Transverse colon (tissue), 4 donors: Measurements from ENCODE around the gene CCDC68. TPM values are rescaled to one million over a fixed set of nuclear protein-coding genes. Genes with fewer than 3 reads are reported as not detected.

ENCODE experiments used
- DNase-seq: peaks from one replicate; pipeline ENCODE4 v3.0.0-alpha.2; 2019
- H3K27ac ChIP-seq, 4 donors: fragments of 200-600 bp; sonication (generic); 2 replicates each; pipeline ENCODE4 v1.5.1; 2016 to 2018; ENCODE audit warnings: inconsistent platforms in 4 of 4
- H3K27me3 ChIP-seq: fragments of 200-600 bp; sonication (generic); 2 replicates; pipeline ENCODE4 v1.5.1; 2017; ENCODE audit warnings: inconsistent platforms
- H3K36me3 ChIP-seq, 4 donors: fragments of 200-600 bp; sonication (generic); 2 replicates each; pipeline ENCODE4 v1.5.1; 2017 to 2019; ENCODE audit warnings: inconsistent platforms in 4 of 4
- H3K4me1 ChIP-seq, 4 donors: fragments of 200-600 bp; sonication (generic); 2 replicates each; pipeline ENCODE4 v1.5.1; 2017 to 2020; ENCODE audit warnings: inconsistent platforms in 4 of 4
- H3K4me3 ChIP-seq, 4 donors: fragments of 200-600 bp; sonication (generic); 1 replicate in 1 of 4; 2 replicates in 3 of 4; pipeline versions ENCODE4 v1.5.1 to v1.6.1; 2017 to 2019; ENCODE audit warnings: inconsistent platforms in 4 of 4
- H3K9me3 ChIP-seq, 2 donors: fragments of 200-600 bp; sonication (generic); 2 replicates each; pipeline ENCODE4 v1.5.1; 2017 to 2019; ENCODE audit warnings: inconsistent platforms in 2 of 2
- EP300 ChIP-seq: sonication (generic); formaldehyde crosslinking; IDR thresholded peaks from one replicate; pipeline ENCODE4 v1.6.1; 2017; ENCODE audit warnings: antibody characterized with exemption, low read depth
- POLR2A ChIP-seq: fragments of 450-650 bp; IDR thresholded peaks from one replicate; pipeline ENCODE4 v1.6.1; 2016; ENCODE audit warnings: antibody characterized with exemption, mild to moderate bottlenecking, moderate library complexity
- POLR2AphosphoS5 ChIP-seq, 3 donors: sonication (generic); formaldehyde crosslinking; IDR thresholded peaks; one replicate each; pipeline ENCODE4 v1.6.1; 2016; ENCODE audit warnings: antibody characterized with exemption in 3 of 3
- WGBS, 2 donors: methylation state at CpG; one replicate each; pipeline ENCODE4 v1.1.5; 2018; ENCODE audit warnings: low coverage in 1 of 2; 5-methylcytosine and 5-hydroxymethylcytosine counted together
- in situ Hi-C, 4 donors: fragments of 200-750 bp; cut with MboI; loops; one replicate each; pipeline versions ENCODE4 v1.15.0 to v1.15.1; 2017; ENCODE audit warnings: low sequenced_read_pairs in 3 of 4, low pct_ligation_motif_present in 1 of 4, low pct_unique_long_range_greater_than_20kb in 1 of 4
- intact Hi-C: fragments of 100-400 bp; cut with DNase I; formaldehyde crosslinking; loops from one replicate; pipeline ENCODE4 v1.15.1; 2023; ENCODE audit warnings: low total_unique reads
- total RNA-seq, 4 donors: library from RNA; depleted of rRNA; stranded (reverse); fragments of >200 nt; gene quantifications; one replicate each; pipeline ENCODE4 v1.1.0, GENCODE V29; 2016
- TF ChIP-seq, protein P1 (sequence below), 5 experiments: fragments of 200-600 bp in 3 of 5; fragments of 450-650 bp in 2 of 5; sonication (generic) in 3 of 5; IDR thresholded peaks; 1 replicate in 2 of 5; 2 replicates in 3 of 5; pipeline ENCODE4 v1.5.1; 2016 to 2017; ENCODE audit warnings: antibody characterized with exemption in 5 of 5, inconsistent platforms in 3 of 5, mild to moderate bottlenecking in 2 of 5, moderate library complexity in 1 of 5

CCDC68 gene
- total RNA-seq, 4 donors from 2014 or later: 24.9 to 109 (median 78.2) TPM

- Histone ChIP-seq H3K4me1 (no peaks in the 10 kb centered on the region), H3K27ac (no peak overlapping the region), H3K36me3 (no peaks in the 10 kb centered on the region), H3K4me3 (no peak overlapping the region), H3K27me3 (no peaks in the 10 kb centered on the region), H3K9me3 (no peaks in the 10 kb centered on the region)
- 52 to 70% methylated on average over 2 to 6 of the region's 6 CpGs for WGBS, 2 donors
- DNase-seq: no peak
- intact Hi-C loops: no loop called here
- TF ChIP-seq, protein P1, sequence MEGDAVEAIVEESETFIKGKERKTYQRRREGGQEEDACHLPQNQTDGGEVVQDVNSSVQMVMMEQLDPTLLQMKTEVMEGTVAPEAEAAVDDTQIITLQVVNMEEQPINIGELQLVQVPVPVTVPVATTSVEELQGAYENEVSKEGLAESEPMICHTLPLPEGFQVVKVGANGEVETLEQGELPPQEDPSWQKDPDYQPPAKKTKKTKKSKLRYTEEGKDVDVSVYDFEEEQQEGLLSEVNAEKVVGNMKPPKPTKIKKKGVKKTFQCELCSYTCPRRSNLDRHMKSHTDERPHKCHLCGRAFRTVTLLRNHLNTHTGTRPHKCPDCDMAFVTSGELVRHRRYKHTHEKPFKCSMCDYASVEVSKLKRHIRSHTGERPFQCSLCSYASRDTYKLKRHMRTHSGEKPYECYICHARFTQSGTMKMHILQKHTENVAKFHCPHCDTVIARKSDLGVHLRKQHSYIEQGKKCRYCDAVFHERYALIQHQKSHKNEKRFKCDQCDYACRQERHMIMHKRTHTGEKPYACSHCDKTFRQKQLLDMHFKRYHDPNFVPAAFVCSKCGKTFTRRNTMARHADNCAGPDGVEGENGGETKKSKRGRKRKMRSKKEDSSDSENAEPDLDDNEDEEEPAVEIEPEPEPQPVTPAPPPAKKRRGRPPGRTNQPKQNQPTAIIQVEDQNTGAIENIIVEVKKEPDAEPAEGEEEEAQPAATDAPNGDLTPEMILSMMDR (IDR thresholded peaks at IDR 0.05): no peak
- TF ChIP-seq EP300: no peak
- no peak for TF ChIP-seq POLR2AphosphoS5 (IDR thresholded peaks at IDR 0.05)
- TF ChIP-seq POLR2A: no peak
- in situ Hi-C loops: loop anchor here in 1 of 4 donors (25.0 kb wide), 1 partner anchor 111 kb away; no protein-coding TSS in a partner anchor
These were observed 42.2 kb upstream of the CCDC68 start for GRCh38 chr18:55001394-55002024.

DNA sequence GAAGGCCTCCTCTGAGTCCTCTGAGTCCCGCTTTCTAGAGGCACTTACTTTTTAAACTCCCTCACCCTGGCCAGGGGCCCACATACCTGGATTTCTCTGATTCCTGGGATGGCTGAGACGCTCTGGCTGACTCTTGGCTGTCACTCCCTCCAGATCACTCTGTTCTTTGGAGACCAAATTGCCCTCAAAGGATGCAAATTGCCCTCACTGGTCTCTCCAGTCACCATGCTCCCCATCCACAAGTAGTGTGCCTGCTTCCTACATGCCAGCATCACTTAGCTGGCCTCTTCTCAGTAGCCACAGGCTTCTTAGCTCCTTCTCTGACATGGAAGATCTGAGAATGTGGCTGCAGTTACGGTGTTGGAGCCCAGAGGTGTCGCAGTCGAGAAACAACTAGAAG is 41.3 kb upstream of the CCDC68 start:
- no peaks in the 10 kb centered on the region for H3K4me1 ChIP-seq
- H3K9me3 ChIP-seq: no peaks in the 10 kb centered on the region
- H3K27ac ChIP-seq: no peak overlapping the region
- no peak for DNase-seq
- whole genome bisulfite sequencing, 2 donors: 90 to 94% methylated on average over 3 to 5 of the region's 5 CpGs
- TF ChIP-seq EP300: no peak
- TF ChIP-seq, protein P1 (IDR thresholded peaks at IDR 0.05): no peak
- TF ChIP-seq POLR2AphosphoS5 (IDR thresholded peaks at IDR 0.05): no peak
- no peak for TF ChIP-seq POLR2A
- no peaks in the 10 kb centered on the region for H3K36me3 ChIP-seq
- H3K27me3 ChIP-seq: no peaks in the 10 kb centered on the region
- intact Hi-C loops: no loop called here
- H3K4me3 ChIP-seq: no peak overlapping the region
- in situ Hi-C loops: loop anchor here in 1 of 4 donors (25.0 kb wide), 1 partner anchor 112 kb away; no protein-coding TSS in a partner anchor

- intact Hi-C loops: no loop called here
- DNase-seq: no peak
- Histone ChIP-seq H3K27me3 (no peaks in the 10 kb centered on the region), H3K36me3 (no peaks in the 10 kb centered on the region), H3K27ac (no peak overlapping the region), H3K4me1 (no peaks in the 10 kb centered on the region), H3K9me3 (no peaks in the 10 kb centered on the region), H3K4me3 (no peak overlapping the region)
- TF ChIP-seq POLR2A (no peak), EP300 (no peak), POLR2AphosphoS5 (IDR thresholded peaks at IDR 0.05) (no peak)
- TF ChIP-seq, protein P1 (IDR thresholded peaks at IDR 0.05): no peak
- in situ Hi-C loops: no loop called here
- 95 to 100% methylated on average over 5 of the region's 5 CpGs for WGBS, 2 donors
These were observed 39.8 kb upstream of the CCDC68 start for GRCh38 chr18:54999016-54999415.

DNA sequence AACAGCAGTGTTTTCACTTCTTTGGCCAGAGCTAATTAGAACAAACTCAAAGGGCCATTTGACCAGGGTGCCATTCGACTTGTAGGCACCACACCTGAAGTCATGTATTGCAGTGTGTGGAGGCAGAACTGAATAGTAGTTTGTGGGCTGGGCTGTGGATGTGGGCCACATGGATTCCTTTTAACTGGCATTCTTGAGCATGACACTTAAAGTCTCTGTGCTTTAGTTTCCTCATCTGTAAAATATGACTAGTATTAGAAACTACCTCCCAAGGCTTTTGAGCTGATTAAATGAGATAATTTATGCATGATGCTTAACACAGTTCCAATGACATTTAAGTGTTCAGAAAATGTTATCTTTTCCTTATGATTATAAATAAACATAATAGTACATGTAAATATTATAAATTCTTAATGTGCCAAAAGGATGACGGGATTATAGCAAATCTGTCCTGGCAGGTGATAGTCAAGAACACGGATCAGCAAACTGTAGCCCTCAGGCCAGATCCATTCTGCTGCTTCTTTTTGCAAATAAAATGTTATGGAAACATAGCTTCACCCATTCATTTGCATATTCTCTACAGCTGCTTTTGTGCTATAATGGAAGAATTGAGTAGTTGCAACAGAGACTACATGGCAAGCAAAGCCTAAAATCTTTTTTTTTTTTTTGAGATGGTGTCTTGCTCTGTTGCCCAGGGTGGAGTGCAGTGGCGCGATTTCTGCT is 36.3 kb upstream of the CCDC68 start:
- intact Hi-C loops: no loop called here
- no peak for DNase-seq
- Histone ChIP-seq H3K27ac (no peak overlapping the region), H3K4me1 (no peaks in the 10 kb centered on the region), H3K27me3 (no peaks in the 10 kb centered on the region), H3K36me3 (no peaks in the 10 kb centered on the region), H3K9me3 (no peaks in the 10 kb centered on the region), H3K4me3 (no peak overlapping the region)
- in situ Hi-C loops: no loop called here
- TF ChIP-seq POLR2AphosphoS5 (IDR thresholded peaks at IDR 0.05): no peak
- WGBS, 2 donors: 93 to 94% methylated on average over 2 to 5 of the region's 5 CpGs
